Bronchial epithelial cell (primary cell): ENCODE measurements around the gene TCOF1. TPM values are rescaled to one million over a fixed set of nuclear protein-coding genes. Genes with fewer than 3 reads are reported as not detected.

Source experiments
- DNase-seq: peaks from one replicate; pipeline ENCODE4 v3.0.0-alpha.2; 2010; ENCODE audit warnings: low read depth
- FAIRE-seq: peaks from 2 replicates; lab custom pipeline; 2011; peaks lifted over from hg19 to GRCh38; lab: Jason Lieb, UNC
- H3K27me3 ChIP-seq: 2 replicates; pipeline ENCODE4 v1.5.1; 2011; ENCODE audit warnings: low read length; ENCODE audit not compliant: control insufficient read depth, insufficient read depth
- H3K36me3 ChIP-seq: 2 replicates; pipeline ENCODE4 v1.5.1; 2011; ENCODE audit warnings: low read length; ENCODE audit not compliant: control insufficient read depth, insufficient read depth
- H3K4me3 ChIP-seq: 2 replicates; pipeline ENCODE4 v1.5.1; 2011; ENCODE audit warnings: mild to moderate bottlenecking, low read depth, low read length, control low read depth
- total RNA-seq: library from RNA; depleted of rRNA; stranded (reverse); fragments of >200 nt; gene quantifications from 2 replicates; pipeline ENCODE4 v1.2.1, GENCODE V29; 2014
- TF ChIP-seq, protein P1 (sequence below): IDR thresholded peaks from 2 replicates; pipeline ENCODE4 v1.5.1; 2011; ENCODE audit warnings: mild to moderate bottlenecking, moderate library complexity, low read length, control low read depth, inconsistent platforms; ENCODE audit not compliant: insufficient read depth, severe bottlenecking

TCOF1 gene
- total RNA-seq, 1 donor from 2014 or later = 9.0 TPM

DNA sequence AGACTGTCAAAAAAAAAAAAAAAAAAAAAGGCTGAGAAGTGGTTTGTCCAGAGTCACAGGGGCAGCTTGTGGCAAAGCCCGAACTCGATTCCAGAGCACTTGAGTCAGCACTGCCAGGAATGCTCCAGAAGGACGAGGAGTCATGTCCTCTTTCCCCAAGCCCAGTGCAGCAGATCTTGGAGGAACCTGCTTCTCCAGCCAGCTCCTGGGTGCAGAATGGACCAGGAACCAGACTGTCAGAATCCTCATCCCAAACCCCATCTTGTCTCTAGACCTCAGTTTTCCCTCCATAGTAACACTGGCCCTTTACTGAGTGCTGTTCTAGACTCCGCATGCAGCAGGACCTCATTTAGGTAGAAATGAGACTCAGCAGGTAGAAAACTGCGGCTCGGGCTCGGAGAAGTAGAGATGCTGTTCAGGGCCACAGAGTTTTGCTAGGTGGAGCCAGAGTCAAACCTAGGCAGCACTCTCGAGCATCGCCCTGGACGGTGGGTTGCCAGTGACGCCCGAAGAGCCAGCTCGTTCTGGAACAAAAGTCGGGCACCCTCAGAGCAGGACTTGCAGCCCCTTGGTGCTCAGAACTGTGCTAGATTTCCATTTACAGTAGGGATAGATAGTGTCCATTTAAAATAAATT is 39.8 kb downstream of the TCOF1 start:
- TF ChIP-seq, protein P1, sequence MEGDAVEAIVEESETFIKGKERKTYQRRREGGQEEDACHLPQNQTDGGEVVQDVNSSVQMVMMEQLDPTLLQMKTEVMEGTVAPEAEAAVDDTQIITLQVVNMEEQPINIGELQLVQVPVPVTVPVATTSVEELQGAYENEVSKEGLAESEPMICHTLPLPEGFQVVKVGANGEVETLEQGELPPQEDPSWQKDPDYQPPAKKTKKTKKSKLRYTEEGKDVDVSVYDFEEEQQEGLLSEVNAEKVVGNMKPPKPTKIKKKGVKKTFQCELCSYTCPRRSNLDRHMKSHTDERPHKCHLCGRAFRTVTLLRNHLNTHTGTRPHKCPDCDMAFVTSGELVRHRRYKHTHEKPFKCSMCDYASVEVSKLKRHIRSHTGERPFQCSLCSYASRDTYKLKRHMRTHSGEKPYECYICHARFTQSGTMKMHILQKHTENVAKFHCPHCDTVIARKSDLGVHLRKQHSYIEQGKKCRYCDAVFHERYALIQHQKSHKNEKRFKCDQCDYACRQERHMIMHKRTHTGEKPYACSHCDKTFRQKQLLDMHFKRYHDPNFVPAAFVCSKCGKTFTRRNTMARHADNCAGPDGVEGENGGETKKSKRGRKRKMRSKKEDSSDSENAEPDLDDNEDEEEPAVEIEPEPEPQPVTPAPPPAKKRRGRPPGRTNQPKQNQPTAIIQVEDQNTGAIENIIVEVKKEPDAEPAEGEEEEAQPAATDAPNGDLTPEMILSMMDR = no peak
- Histone ChIP-seq H3K27me3 (no peaks in the 10 kb centered on the region), H3K36me3 (peaks cover 31% of the 10 kb centered on the region), H3K4me3 (no peak overlapping the region)
- FAIRE-seq = peak; percentile 52
- peak; percentile 41 for DNase-seq

DNA sequence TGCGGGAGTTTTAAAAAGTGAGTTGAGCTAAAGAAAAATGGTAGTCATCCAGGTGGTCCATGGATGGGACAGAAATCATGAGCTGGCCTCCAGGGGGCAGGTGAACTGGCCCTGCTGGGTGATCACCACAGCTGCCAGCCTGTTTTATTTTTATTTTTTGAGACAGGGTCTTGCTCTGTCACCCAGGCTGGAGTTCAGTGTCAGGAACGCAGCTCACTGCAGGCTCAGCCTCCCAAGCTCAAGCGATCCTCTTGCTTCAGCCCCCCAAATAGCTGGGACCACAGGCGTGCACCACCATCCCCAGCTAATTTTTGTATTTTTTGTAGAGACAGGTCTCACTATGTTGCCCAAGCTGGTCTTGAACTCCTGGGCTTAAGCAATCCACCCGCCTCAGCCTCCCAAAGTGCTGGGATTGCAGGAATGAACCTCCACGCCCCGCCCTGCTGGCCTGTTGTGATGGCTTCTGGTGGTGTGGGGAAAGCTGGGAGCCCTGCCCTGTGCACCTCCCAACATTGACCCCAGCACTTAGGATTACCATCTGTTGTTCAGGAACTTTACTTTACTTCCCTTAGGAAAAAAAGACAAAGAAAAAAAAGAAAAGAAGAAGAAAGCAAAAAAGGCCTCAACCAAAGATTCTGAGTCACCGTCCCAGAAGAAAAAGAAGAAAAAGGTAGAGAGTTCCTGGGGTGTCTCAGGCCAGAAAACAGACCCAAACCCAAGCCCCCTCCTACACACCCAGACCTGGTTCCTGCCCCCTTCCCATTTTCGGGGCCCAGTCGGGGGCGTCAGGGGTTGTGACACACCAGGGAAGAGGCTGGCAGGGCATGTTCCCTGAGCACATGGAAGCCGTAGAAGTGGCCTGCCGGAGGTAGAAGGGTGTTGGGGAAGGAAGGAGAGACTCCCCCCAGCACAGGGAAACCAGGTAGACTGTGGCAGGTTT is 40.6 kb downstream of the TCOF1 start:
- DNase-seq (no peak), FAIRE-seq (no peak)
- Histone ChIP-seq H3K4me3 (no peak overlapping the region), H3K36me3 (peaks cover 29% of the 10 kb centered on the region), H3K27me3 (no peaks in the 10 kb centered on the region)
- TF ChIP-seq, protein P1 = no peak

DNA sequence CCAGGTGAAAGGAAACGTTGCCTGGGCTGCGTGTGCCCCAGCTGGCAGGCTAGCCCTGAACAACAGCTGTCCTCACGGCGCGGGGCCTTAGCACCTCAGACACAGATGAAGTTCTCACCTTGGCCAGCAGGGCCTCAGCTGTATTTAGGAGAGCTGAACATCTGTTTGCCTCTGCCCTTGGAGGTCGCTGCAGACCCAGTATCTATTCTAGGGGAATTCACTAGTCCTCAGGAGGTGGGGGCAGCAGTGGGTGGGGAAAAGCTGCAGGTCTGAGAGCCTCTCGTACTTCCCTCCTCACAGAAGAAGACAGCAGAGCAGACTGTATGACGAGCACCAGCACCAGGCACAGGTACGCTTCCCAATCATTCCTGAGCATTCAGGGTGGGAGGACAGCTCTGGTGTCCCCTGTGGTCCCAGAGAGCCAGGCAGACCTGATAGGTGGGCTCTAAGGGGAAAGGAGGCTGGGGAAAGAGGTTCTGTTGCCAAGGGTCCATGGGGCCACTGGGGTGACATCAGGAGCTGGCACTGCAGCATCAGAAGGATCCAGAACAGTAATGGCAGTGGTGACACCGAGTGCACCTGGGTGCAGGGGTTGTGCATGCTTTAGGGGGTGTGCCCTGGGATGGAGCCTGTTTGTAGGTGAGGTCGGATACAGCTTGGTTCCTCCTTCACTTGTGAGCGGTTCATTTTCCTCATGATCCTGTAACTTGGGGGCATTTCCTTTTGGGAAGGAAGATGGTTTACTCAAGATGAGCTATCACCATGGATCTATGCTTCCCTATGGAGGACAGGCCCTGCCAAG is 41.4 kb downstream of the TCOF1 start:
- no peak for FAIRE-seq
- TF ChIP-seq, protein P1 = peak; percentile 21
- Histone ChIP-seq H3K27me3 (no peaks in the 10 kb centered on the region), H3K36me3 (peaks cover 25% of the 10 kb centered on the region), H3K4me3 (no peak overlapping the region)
- no peak for DNase-seq

DNA sequence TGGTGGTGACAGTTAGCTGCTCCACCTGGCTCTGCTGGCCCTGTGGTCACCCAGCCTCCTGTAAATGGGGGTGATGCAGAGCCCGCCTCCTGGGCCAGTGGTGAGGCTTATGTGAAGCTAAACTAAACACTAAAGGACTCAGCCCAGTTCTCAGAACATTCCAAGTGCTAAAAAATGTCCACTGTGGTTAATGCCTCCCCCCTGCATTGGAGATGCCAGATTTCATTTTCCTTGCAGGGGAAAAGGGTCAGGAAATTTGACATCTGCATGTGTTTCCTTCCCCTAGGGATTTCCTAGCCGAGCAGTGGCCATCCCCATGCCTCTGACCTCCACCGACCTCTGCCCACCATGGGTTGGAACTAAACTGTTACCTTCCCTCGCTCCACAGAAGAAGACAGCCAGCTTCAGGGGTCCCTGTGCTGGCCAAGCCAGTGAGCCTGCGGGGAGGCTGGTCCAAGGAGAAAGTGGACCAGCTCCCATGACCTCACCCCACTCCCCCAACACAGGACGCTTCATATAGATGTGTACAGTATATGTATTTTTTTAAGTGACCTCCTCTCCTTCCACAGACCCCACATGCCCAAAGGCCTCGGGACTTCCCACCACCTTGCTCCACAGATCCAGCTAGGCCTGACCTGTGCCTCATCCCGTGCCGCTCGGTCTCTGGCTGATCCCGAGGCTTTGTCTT is 42.2 kb downstream of the TCOF1 start:
- FAIRE-seq (no peak), DNase-seq (no peak)
- H3K4me3 ChIP-seq = no peak overlapping the region
- TF ChIP-seq, protein P1 = no peak
- H3K36me3 ChIP-seq = peaks cover 21% of the 10 kb centered on the region
- H3K27me3 ChIP-seq = no peaks in the 10 kb centered on the region

DNA sequence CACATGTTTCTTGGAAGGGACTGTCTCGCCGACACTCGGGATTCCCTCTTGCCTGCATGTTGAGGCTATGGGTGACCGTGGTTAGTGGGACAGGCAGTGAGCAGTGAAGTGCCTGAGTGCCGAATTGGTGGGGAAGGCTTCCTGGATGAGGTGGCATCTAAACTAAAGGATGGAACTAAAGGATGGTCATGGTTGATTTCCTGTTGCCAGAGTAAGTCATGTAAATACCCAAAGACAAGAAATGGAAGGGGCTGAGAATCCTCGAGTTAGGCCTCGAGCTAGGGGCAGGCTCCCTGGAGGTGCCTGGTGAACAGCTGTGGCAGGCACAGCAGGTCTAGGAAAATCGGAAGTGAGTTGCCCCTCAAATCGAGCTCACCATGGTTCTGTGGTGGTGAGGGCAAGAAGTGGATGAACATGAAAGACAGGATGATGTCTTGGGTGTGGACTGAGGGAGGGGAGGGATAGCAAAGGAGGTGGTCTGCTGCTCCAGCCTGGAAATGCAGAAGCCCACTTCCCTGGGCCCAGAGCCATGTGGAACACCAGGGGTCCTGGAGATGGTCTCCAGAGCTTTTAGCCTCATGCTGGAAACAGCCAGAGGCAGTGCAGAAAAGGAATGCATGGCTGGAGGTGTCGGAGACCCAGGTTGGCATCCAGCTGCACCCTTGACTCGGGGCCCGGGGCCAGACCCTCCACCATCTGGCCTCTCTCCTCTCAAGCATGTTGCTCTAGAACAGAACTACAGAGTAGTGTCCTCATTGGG is 43.0 kb downstream of the TCOF1 start:
- Histone ChIP-seq H3K4me3 (no peak overlapping the region), H3K27me3 (no peaks in the 10 kb centered on the region), H3K36me3 (peaks cover 15% of the 10 kb centered on the region)
- TF ChIP-seq, protein P1 = no peak
- FAIRE-seq = peak; percentile 64
- no peak for DNase-seq
